ENCODE results near the gene CAMK1D. TPM values are rescaled to one million over a fixed set of nuclear protein-coding genes. Genes with fewer than 3 reads are reported as not detected.
"Not testable (repeated sequence)": the region's sequence is repeated elsewhere in the genome, so short reads cannot be mapped to it uniquely, and the experiment has no call there.

CAMK1D gene
- total RNA-seq: 14.6 TPM
- 11.2 TPM for polyA plus RNA-seq
- long read RNA-seq, donor 1: 0 reads
- long read RNA-seq, donor 2: 0 reads
- long read RNA-seq, donor 3, partial matches to known transcripts: 10 of 10 reads
- long read RNA-seq, donor 3, other reads (novel, unspliced or antisense): 0 of 10 reads
- long read RNA-seq, donor 4: 0 reads
- long read RNA-seq, donor 5, partial matches to known transcripts: 7 of 7 reads
- long read RNA-seq, donor 5, other reads (novel, unspliced or antisense): 0 of 7 reads
- long read RNA-seq, donor 6, partial matches to known transcripts: 12 of 12 reads
- long read RNA-seq, donor 6, other reads (novel, unspliced or antisense): 0 of 12 reads
- long read RNA-seq, donor 7, partial matches to known transcripts: 13 of 13 reads
- long read RNA-seq, donor 7, other reads (novel, unspliced or antisense): 0 of 13 reads
- long read RNA-seq, donor 8: 0 reads
- long read RNA-seq, donor 9: 0 reads
- long read RNA-seq, donor 10, partial matches to known transcripts: 0 of 7 reads
- long read RNA-seq, donor 10, other reads (novel, unspliced or antisense): 7 of 7 reads

GRCh38 chr10:12348870-12349628 lies at the start of gene CAMK1D:
CAMK1D (plus strand) TSS chr10:12349547.
- under 1% methylated on average over 93 of the region's 95 CpGs for WGBS
- peaks cover 0 to 4% of the 10 kb centered on the region in 2 donors for H3K27me3 ChIP-seq (ENCODE audit: control insufficient read depth in 2 of 2, insufficient read depth in 1 of 2, low read length in 1 of 2)

GRCh38 chr10:12301036-12301435 lies 48.3 kb upstream of the CAMK1D start:
- not testable (repeated sequence) for H3K36me3 ChIP-seq (ENCODE audit: control insufficient read depth in 2 of 2, insufficient read depth in 2 of 2, low read length in 1 of 2); H3K9me3 ChIP-seq (ENCODE audit: control insufficient read depth in 2 of 2, insufficient read depth in 1 of 2, low read length in 1 of 2)
- 98% methylated on average over 4 of the region's 4 CpGs for WGBS

More at GRCh38 chr10:12348870-12349628, at the start of gene CAMK1D:
- Histone ChIP-seq H3K9me3 (ENCODE audit: control insufficient read depth in 2 of 2, insufficient read depth in 1 of 2, low read length in 1 of 2) (no peaks in the 10 kb centered on the region), H3K36me3 (ENCODE audit: control insufficient read depth in 2 of 2, insufficient read depth in 2 of 2, low read length in 1 of 2) (no peaks in the 10 kb centered on the region), H3K4me1 (ENCODE audit: control insufficient read depth in 2 of 2, insufficient read depth in 2 of 2, low read length in 2 of 2) (peaks cover 14 to 30% of the 10 kb centered on the region in 2 donors), H3K4me3 (ENCODE audit: low read length in 2 of 2) (peak within 1 kb of the TSS; percentile 71 to 72), H3K27ac (ENCODE audit: low read depth in 1 of 2, low read length in 1 of 2) (peak within 1 kb of the TSS; percentile 84 to 95)
- peak; percentile 65 to 93 (median 82) for DNase-seq (ENCODE audit: low read depth in 6 of 9, low spot score in 9 of 9)

GRCh38 chr10:12308057-12308456 lies 41.3 kb upstream of the CAMK1D start:
- H3K4me1 ChIP-seq (ENCODE audit: control insufficient read depth in 2 of 2, insufficient read depth in 2 of 2, low read length in 2 of 2): no peaks in the 10 kb centered on the region
- no peaks in the 10 kb centered on the region for H3K36me3 ChIP-seq (ENCODE audit: control insufficient read depth in 2 of 2, insufficient read depth in 2 of 2, low read length in 1 of 2)
- no peak overlapping the region for H3K27ac ChIP-seq (ENCODE audit: low read depth in 1 of 2, low read length in 1 of 2)
- H3K9me3 ChIP-seq (ENCODE audit: control insufficient read depth in 2 of 2, insufficient read depth in 1 of 2, low read length in 1 of 2): peaks cover 0 to 6% of the 10 kb centered on the region in 2 donors
- no peak for DNase-seq (ENCODE audit: low read depth in 6 of 9, low spot score in 9 of 9)
- no peaks in the 10 kb centered on the region for H3K27me3 ChIP-seq (ENCODE audit: control insufficient read depth in 2 of 2, insufficient read depth in 1 of 2, low read length in 1 of 2)
- H3K4me3 ChIP-seq (ENCODE audit: low read length in 2 of 2): no peak overlapping the region
- 98% methylated on average over 6 of the region's 6 CpGs for WGBS

More at GRCh38 chr10:12301036-12301435, 48.3 kb upstream of the CAMK1D start:
- not testable (repeated sequence) for H3K4me3 ChIP-seq (ENCODE audit: low read length in 2 of 2); H3K27me3 ChIP-seq (ENCODE audit: control insufficient read depth in 2 of 2, insufficient read depth in 1 of 2, low read length in 1 of 2); H3K4me1 ChIP-seq (ENCODE audit: control insufficient read depth in 2 of 2, insufficient read depth in 2 of 2, low read length in 2 of 2); DNase-seq (ENCODE audit: low read depth in 6 of 9, low spot score in 9 of 9); H3K27ac ChIP-seq (ENCODE audit: low read depth in 1 of 2, low read length in 1 of 2)

- H3K36me3 ChIP-seq (ENCODE audit: control insufficient read depth in 2 of 2, insufficient read depth in 2 of 2, low read length in 1 of 2): no peaks in the 10 kb centered on the region
- H3K4me1 ChIP-seq (ENCODE audit: control insufficient read depth in 2 of 2, insufficient read depth in 2 of 2, low read length in 2 of 2): no peaks in the 10 kb centered on the region
- WGBS: 90% methylated on average over 8 of the region's 8 CpGs
- H3K4me3 ChIP-seq (ENCODE audit: low read length in 2 of 2): no peak overlapping the region
- DNase-seq (ENCODE audit: low read depth in 6 of 9, low spot score in 9 of 9): no peak
- H3K9me3 ChIP-seq (ENCODE audit: control insufficient read depth in 2 of 2, insufficient read depth in 1 of 2, low read length in 1 of 2): peaks cover 0 to 6% of the 10 kb centered on the region in 2 donors
- H3K27me3 ChIP-seq (ENCODE audit: control insufficient read depth in 2 of 2, insufficient read depth in 1 of 2, low read length in 1 of 2): no peaks in the 10 kb centered on the region
- no peak overlapping the region for H3K27ac ChIP-seq (ENCODE audit: low read depth in 1 of 2, low read length in 1 of 2)
Measured at GRCh38 chr10:12308736-12309375, 40.5 kb upstream of the CAMK1D start.

GRCh38 chr10:12309783-12310182 lies 39.6 kb upstream of the CAMK1D start:
- H3K36me3 ChIP-seq (ENCODE audit: control insufficient read depth in 2 of 2, insufficient read depth in 2 of 2, low read length in 1 of 2); H3K4me3 ChIP-seq (ENCODE audit: low read length in 2 of 2); H3K27ac ChIP-seq (ENCODE audit: low read depth in 1 of 2, low read length in 1 of 2); H3K4me1 ChIP-seq (ENCODE audit: control insufficient read depth in 2 of 2, insufficient read depth in 2 of 2, low read length in 2 of 2); DNase-seq (ENCODE audit: low read depth in 6 of 9, low spot score in 9 of 9); H3K27me3 ChIP-seq (ENCODE audit: control insufficient read depth in 2 of 2, insufficient read depth in 1 of 2, low read length in 1 of 2); H3K9me3 ChIP-seq (ENCODE audit: control insufficient read depth in 2 of 2, insufficient read depth in 1 of 2, low read length in 1 of 2): not testable (repeated sequence)
- WGBS: 88% methylated on average over 5 of the region's 5 CpGs

- WGBS: 89% methylated on average over 6 of the region's 6 CpGs
- no peak overlapping the region for H3K4me3 ChIP-seq (ENCODE audit: low read length in 2 of 2)
- no peaks in the 10 kb centered on the region for H3K27me3 ChIP-seq (ENCODE audit: control insufficient read depth in 2 of 2, insufficient read depth in 1 of 2, low read length in 1 of 2)
- H3K27ac ChIP-seq (ENCODE audit: low read depth in 1 of 2, low read length in 1 of 2): no peak overlapping the region
- no peaks in the 10 kb centered on the region for H3K36me3 ChIP-seq (ENCODE audit: control insufficient read depth in 2 of 2, insufficient read depth in 2 of 2, low read length in 1 of 2)
- no peaks in the 10 kb centered on the region for H3K4me1 ChIP-seq (ENCODE audit: control insufficient read depth in 2 of 2, insufficient read depth in 2 of 2, low read length in 2 of 2)
- DNase-seq (ENCODE audit: low read depth in 6 of 9, low spot score in 9 of 9): no peak
- peaks cover 0 to 6% of the 10 kb centered on the region in 2 donors for H3K9me3 ChIP-seq (ENCODE audit: control insufficient read depth in 2 of 2, insufficient read depth in 1 of 2, low read length in 1 of 2)
Measured at GRCh38 chr10:12314836-12315235, 34.5 kb upstream of the CAMK1D start.

GRCh38 chr10:12319076-12319475 lies 30.3 kb upstream of the CAMK1D start:
- Histone ChIP-seq H3K9me3 (ENCODE audit: control insufficient read depth in 2 of 2, insufficient read depth in 1 of 2, low read length in 1 of 2) (no peaks in the 10 kb centered on the region), H3K27ac (ENCODE audit: low read depth in 1 of 2, low read length in 1 of 2) (no peak overlapping the region), H3K4me1 (ENCODE audit: control insufficient read depth in 2 of 2, insufficient read depth in 2 of 2, low read length in 2 of 2) (no peaks in the 10 kb centered on the region), H3K36me3 (ENCODE audit: control insufficient read depth in 2 of 2, insufficient read depth in 2 of 2, low read length in 1 of 2) (no peaks in the 10 kb centered on the region), H3K27me3 (ENCODE audit: control insufficient read depth in 2 of 2, insufficient read depth in 1 of 2, low read length in 1 of 2) (no peaks in the 10 kb centered on the region), H3K4me3 (ENCODE audit: low read length in 2 of 2) (no peak overlapping the region)
- 93% methylated on average over 1 of the region's 1 CpG for WGBS
- DNase-seq (ENCODE audit: low read depth in 6 of 9, low spot score in 9 of 9): no peak

- Histone ChIP-seq H3K4me3 (ENCODE audit: low read length in 2 of 2) (no peak overlapping the region), H3K9me3 (ENCODE audit: control insufficient read depth in 2 of 2, insufficient read depth in 1 of 2, low read length in 1 of 2) (no peaks in the 10 kb centered on the region), H3K27me3 (ENCODE audit: control insufficient read depth in 2 of 2, insufficient read depth in 1 of 2, low read length in 1 of 2) (no peaks in the 10 kb centered on the region), H3K36me3 (ENCODE audit: control insufficient read depth in 2 of 2, insufficient read depth in 2 of 2, low read length in 1 of 2) (no peaks in the 10 kb centered on the region), H3K4me1 (ENCODE audit: control insufficient read depth in 2 of 2, insufficient read depth in 2 of 2, low read length in 2 of 2) (no peaks in the 10 kb centered on the region), H3K27ac (ENCODE audit: low read depth in 1 of 2, low read length in 1 of 2) (no peak overlapping the region)
- no peak for DNase-seq (ENCODE audit: low read depth in 6 of 9, low spot score in 9 of 9)
- 95% methylated on average over 4 of the region's 4 CpGs for WGBS
Measured at GRCh38 chr10:12320892-12321291, 28.5 kb upstream of the CAMK1D start.

Measured in thymus (tissue), 14 donors.